Left lung (tissue), 10 donors: ENCODE data around the gene GRK1. TPM values are rescaled to one million over a fixed set of nuclear protein-coding genes. Genes with fewer than 3 reads are reported as not detected.

Experiments
- ATAC-seq: fragments of 200-7000 bp; cut with Tn5 transposase; one replicate; pipeline ENCODE4 v1.9.1; 2020; ENCODE audit warnings: moderate library complexity
- DNase-seq, 4 donors: peaks; one replicate each; pipeline ENCODE4 v3.0.0-alpha.2; 2013 to 2020
- H3K27ac ChIP-seq, 2 donors: fragments of 200-600 bp; sonication (generic) in 1 of 2; one replicate each; pipeline versions ENCODE4 v1.5.0 to v1.8.0; 2020 to 2021
- H3K27me3 ChIP-seq, 2 donors: fragments of 200-600 bp; sonication (generic) in 1 of 2; one replicate each; pipeline versions ENCODE4 v1.5.0 to v1.8.0; 2020 to 2021
- H3K36me3 ChIP-seq, 2 donors: fragments of 200-600 bp; sonication (generic) in 1 of 2; one replicate each; pipeline versions ENCODE4 v1.5.0 to v1.8.0; 2020 to 2021
- H3K4me1 ChIP-seq, 2 donors: fragments of 200-600 bp; one replicate each; pipeline ENCODE4 v1.8.0; 2021
- H3K4me3 ChIP-seq, 2 donors: fragments of 200-600 bp; sonication (generic) in 1 of 2; one replicate each; pipeline versions ENCODE4 v1.5.0 to v1.8.0; 2020 to 2021; ENCODE audit warnings: mild to moderate bottlenecking in 1 of 2
- H3K9me3 ChIP-seq, 2 donors: fragments of 200-600 bp; sonication (generic) in 1 of 2; one replicate each; pipeline versions ENCODE4 v1.5.0 to v1.8.0; 2020 to 2021
- CTCF ChIP-seq, 2 donors: fragments of 200-600 bp; sonication (generic) in 1 of 2; IDR thresholded peaks; one replicate each; pipeline versions ENCODE4 v1.5.0 to v1.8.0; 2021; ENCODE audit warnings: antibody characterized with exemption in 2 of 2
- intact Hi-C, 2 donors: fragments of 100-400 bp; cut with DNase I; formaldehyde crosslinking; loops; one replicate each; pipeline versions ENCODE4 v1.11.2 to v1.14.2; 2022
- polyA plus RNA-seq, 6 donors: library from polyadenylated mRNA; unstranded; fragments of 120-200 nt; gene quantifications; one replicate each; pipeline ENCODE4 v1.2.1, GENCODE V29; 2013; ENCODE audit not compliant: insufficient read length in 6 of 6
- total RNA-seq, 2 donors: library from RNA; stranded (reverse); fragmentation: NEBNext Ultra II Directional; extraction: Animal tissue kit (Norgen Biotek cat#: 25700); gene quantifications; one replicate each; pipeline ENCODE4 v1.2.1, GENCODE V29; 2021
- donor health status: DM: no; HTN: yes; CAD: no.
- donor health status: DM: no; HTN: no; CAD: no.

GRK1 gene
- total and polyA plus RNA-seq, 8 donors, result 0.21 to 3.1 (median 1.2) TPM; not detected in 1

DNA sequence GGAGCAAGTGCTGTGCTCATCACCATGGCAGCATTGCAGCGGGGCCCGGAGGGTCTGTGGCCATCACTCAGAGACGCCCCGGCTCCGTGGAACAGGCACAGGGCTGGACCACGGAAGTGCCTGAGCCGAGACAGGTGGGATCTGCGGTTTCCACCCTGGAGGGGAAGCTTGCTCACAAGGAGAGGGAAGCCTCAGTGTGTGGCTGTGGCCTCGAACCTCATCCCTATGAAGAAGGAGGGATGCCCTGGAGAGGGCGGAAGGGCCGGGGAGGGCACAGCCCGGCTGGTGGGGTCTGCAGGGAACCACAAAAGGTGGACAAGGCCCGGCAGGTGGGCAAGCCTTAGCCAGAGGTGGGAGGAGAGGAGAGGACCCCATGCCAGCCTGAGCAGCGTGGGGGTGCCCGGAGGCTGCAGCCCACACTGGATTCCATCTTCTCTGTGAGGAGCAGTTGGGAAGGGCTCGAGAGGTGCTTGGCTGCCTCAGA, 61.6 kb downstream of the GRK1 start:
- ATAC-seq, result no peak
- intact Hi-C loops, result no loop called here
- Histone ChIP-seq H3K4me3 (no peak overlapping the region), H3K4me1 (peaks cover 2 to 8% of the 10 kb centered on the region in 2 donors), H3K27me3 (peaks cover 0 to 23% of the 10 kb centered on the region in 2 donors), H3K27ac (no peak overlapping the region), H3K9me3 (peaks cover 0 to 6% of the 10 kb centered on the region in 2 donors), H3K36me3 (no peaks in the 10 kb centered on the region)
- DNase-seq, result peak in 1 of 4 donors; percentile 70
- no peak for TF ChIP-seq CTCF (IDR thresholded peaks at IDR 0.05)

GRCh38 chr13:113729187-113730019, 62.4 kb downstream of the GRK1 start:
- H3K27me3 ChIP-seq, result peaks cover 0 to 23% of the 10 kb centered on the region in 2 donors
- DNase-seq (peak in 1 of 4 donors; percentile 73), ATAC-seq (no peak)
- peaks cover 0 to 6% of the 10 kb centered on the region in 2 donors for H3K9me3 ChIP-seq
- no peak overlapping the region for H3K4me3 ChIP-seq
- no peaks in the 10 kb centered on the region for H3K36me3 ChIP-seq
- no peak for TF ChIP-seq CTCF (IDR thresholded peaks at IDR 0.05)
- peaks cover 2 to 8% of the 10 kb centered on the region in 2 donors for H3K4me1 ChIP-seq
- H3K27ac ChIP-seq, result no peak overlapping the region
- intact Hi-C loops, result no loop called here

DNA sequence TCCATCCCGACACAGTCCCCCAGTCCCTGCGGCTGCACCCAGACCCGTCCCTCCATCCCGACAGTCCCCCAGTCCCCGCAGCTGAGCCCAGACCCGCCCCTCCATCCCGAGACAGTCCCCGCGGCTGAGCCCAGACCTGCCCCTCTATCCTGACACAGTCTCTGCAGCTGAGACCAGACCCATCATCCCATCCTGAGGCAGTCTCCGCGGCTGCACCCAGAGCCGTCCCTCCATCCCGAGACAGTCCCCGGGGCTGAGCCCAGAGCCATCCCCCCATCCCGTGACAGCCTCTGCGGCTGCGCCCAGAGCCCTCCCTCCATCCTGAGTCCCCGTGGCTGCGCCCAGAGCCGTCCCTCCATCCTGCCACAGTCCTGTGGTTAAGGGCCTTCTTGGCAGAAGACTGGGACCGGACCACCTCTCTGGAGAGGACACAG, 63.3 kb downstream of the GRK1 start:
- ATAC-seq, result no peak
- intact Hi-C loops, result no loop called here
- no peak for TF ChIP-seq CTCF (IDR thresholded peaks at IDR 0.05)
- Histone ChIP-seq H3K36me3 (no peaks in the 10 kb centered on the region), H3K27me3 (peaks cover 0 to 23% of the 10 kb centered on the region in 2 donors), H3K27ac (no peak overlapping the region), H3K4me3 (no peak overlapping the region), H3K4me1 (peaks cover 0 to 3% of the 10 kb centered on the region in 2 donors), H3K9me3 (peaks cover 0 to 6% of the 10 kb centered on the region in 2 donors)
- DNase-seq, result peak in 1 of 4 donors; percentile 67

DNA sequence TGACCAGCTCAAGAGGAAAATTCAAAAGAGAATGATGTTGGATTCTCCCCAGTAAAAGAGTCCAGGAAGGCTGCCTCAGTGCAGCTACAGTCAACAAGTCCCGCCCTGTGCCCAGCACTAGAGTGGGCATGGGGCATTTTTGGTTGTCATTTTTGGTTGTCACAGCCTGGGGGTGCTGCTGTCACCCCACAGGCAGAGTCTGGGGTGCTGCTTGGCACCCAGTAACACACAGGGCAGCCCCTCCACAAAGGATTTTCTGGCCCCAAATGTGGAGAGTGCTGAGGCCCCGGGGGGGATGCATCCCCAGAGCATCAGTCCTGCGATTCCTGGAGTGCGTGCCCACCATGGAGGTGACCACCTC, 63.8 kb downstream of the GRK1 start:
- DNase-seq (no peak), ATAC-seq (no peak)
- Histone ChIP-seq H3K27me3 (peaks cover 0 to 23% of the 10 kb centered on the region in 2 donors), H3K27ac (no peak overlapping the region), H3K4me3 (no peak overlapping the region), H3K4me1 (peaks cover 0 to 3% of the 10 kb centered on the region in 2 donors), H3K9me3 (peaks cover 0 to 6% of the 10 kb centered on the region in 2 donors), H3K36me3 (no peaks in the 10 kb centered on the region)
- TF ChIP-seq CTCF (IDR thresholded peaks at IDR 0.05), result no peak
- intact Hi-C loops, result no loop called here
